Neural progenitor cell (in vitro differentiated cells): ENCODE data around the gene RNU11. TPM values are rescaled to one million over a fixed set of nuclear protein-coding genes. Genes with fewer than 3 reads are reported as not detected.

ENCODE experiments used
- DNase-seq: peaks from one replicate; pipeline ENCODE4 v3.0.0-alpha.2; 2016; ENCODE audit warnings: low spot score
- H2AFZ ChIP-seq: fragments of 200-600 bp; sonication (generic); replicated peaks from 2 replicates; pipeline ENCODE4 v1.6.1; 2016; ENCODE audit warnings: antibody characterized with exemption
- H3F3A ChIP-seq: fragments of 200-600 bp; sonication (generic); 2 replicates; pipeline ENCODE4 v1.6.1; 2016; ENCODE audit warnings: antibody characterized with exemption, low read depth
- H3K27ac ChIP-seq: fragments of 200-600 bp; sonication (generic); 2 replicates; pipeline ENCODE4 v1.5.1; 2016; ENCODE audit warnings: mild to moderate bottlenecking
- H3K27me3 ChIP-seq: fragments of 200-600 bp; sonication (generic); 2 replicates; pipeline ENCODE4 v1.6.1; 2016; ENCODE audit warnings: mild to moderate bottlenecking, moderate library complexity
- H3K36me3 ChIP-seq: fragments of 200-600 bp; sonication (generic); 2 replicates; pipeline ENCODE4 v1.5.1; 2016
- H3K4me1 ChIP-seq: fragments of 200-600 bp; sonication (generic); 2 replicates; pipeline ENCODE4 v1.6.1; 2016; ENCODE audit warnings: mixed run types
- H3K4me2 ChIP-seq: fragments of 200-600 bp; sonication (generic); 2 replicates; pipeline ENCODE4 v1.6.1; 2016
- H3K4me3 ChIP-seq: fragments of 200-600 bp; sonication (generic); 2 replicates; pipeline ENCODE4 v1.5.1; 2016
- H3K79me2 ChIP-seq: fragments of 200-600 bp; sonication (generic); 2 replicates; pipeline ENCODE4 v1.6.1; 2016; ENCODE audit warnings: low read depth
- H3K9ac ChIP-seq: fragments of 200-600 bp; sonication (generic); 2 replicates; pipeline ENCODE4 v1.6.1; 2016
- H3K9me3 ChIP-seq: fragments of 200-600 bp; sonication (generic); 2 replicates; pipeline ENCODE4 v1.5.1; 2016; ENCODE audit warnings: low read depth
- H4K20me1 ChIP-seq: fragments of 200-600 bp; sonication (generic); 2 replicates; pipeline ENCODE4 v1.6.1; 2016; ENCODE audit warnings: low read depth
- H3K27ac Mint-ChIP-seq: 3 replicates; pipeline ENCODE4 v1.8.0; 2021; ENCODE audit warnings: mixed read lengths
- H3K27me3 Mint-ChIP-seq: 2 replicates; pipeline ENCODE4 v1.8.0; 2022; ENCODE audit warnings: low read depth, mild to moderate bottlenecking, inconsistent platforms, moderate library complexity, mixed read lengths; ENCODE audit not compliant: insufficient read depth
- H3K36me3 Mint-ChIP-seq: 3 replicates; pipeline ENCODE4 v1.8.0; 2021; ENCODE audit warnings: mixed read lengths
- H3K4me1 Mint-ChIP-seq: 3 replicates; pipeline ENCODE4 v1.8.0; 2021; ENCODE audit warnings: mixed read lengths
- H3K4me3 Mint-ChIP-seq: 3 replicates; pipeline ENCODE4 v1.8.0; 2021; ENCODE audit warnings: mild to moderate bottlenecking, moderate library complexity, mixed read lengths
- H3K9me3 Mint-ChIP-seq: 3 replicates; pipeline ENCODE4 v1.8.0; 2020; ENCODE audit warnings: mixed read lengths
- CTCF ChIP-seq: fragments of 200-600 bp; sonication (generic); IDR thresholded peaks from 2 replicates; pipeline ENCODE4 v1.5.1; 2017; ENCODE audit warnings: antibody characterized with exemption, mild to moderate bottlenecking
- EZH2 ChIP-seq: fragments of 200-600 bp; sonication (generic); IDR thresholded peaks from 2 replicates; pipeline ENCODE4 v1.6.1; 2017; ENCODE audit warnings: antibody characterized with exemption, mild to moderate bottlenecking, moderate library complexity
- EZH2phosphoT487 ChIP-seq: fragments of 200-600 bp; sonication (generic); IDR thresholded peaks from 2 replicates; pipeline ENCODE4 v1.6.1; 2017; ENCODE audit warnings: antibody characterized with exemption
- total RNA-seq: library from RNA; depleted of rRNA; stranded (reverse); fragments of >200 nt; gene quantifications from 2 replicates; pipeline ENCODE4 v1.2.3, GENCODE V29; 2015; ENCODE audit warnings: low replicate concordance

The RNU11 gene
- total RNA-seq, 1 donor from 2014 or later, result not detected

GRCh38 chr1:28631713-28632112 is 16.7 kb upstream of the RNU11 start:
- H3K27me3 ChIP-seq, result no peaks in the 10 kb centered on the region
- peaks cover 2% of the 10 kb centered on the region for H3K27me3 Mint-ChIP-seq
- no peak overlapping the region for H3K9ac ChIP-seq
- H3K4me3 ChIP-seq, result no peak overlapping the region
- H3K4me1 ChIP-seq, result no peaks in the 10 kb centered on the region
- H3K4me1 Mint-ChIP-seq, result no peaks in the 10 kb centered on the region
- H3K9me3 ChIP-seq, result no peaks in the 10 kb centered on the region
- H3K36me3 ChIP-seq, result no peaks in the 10 kb centered on the region
- H3K27ac ChIP-seq, result no peak overlapping the region
- H2AFZ ChIP-seq, result no peak overlapping the region
- H4K20me1 ChIP-seq, result no peaks in the 10 kb centered on the region
- DNase-seq, result no peak
- H3K4me2 ChIP-seq, result no peak overlapping the region
- H3K79me2 ChIP-seq, result no peaks in the 10 kb centered on the region
- H3F3A ChIP-seq, result peaks cover 3% of the 10 kb centered on the region
- no peak for TF ChIP-seq EZH2
- no peak for TF ChIP-seq EZH2phosphoT487
- TF ChIP-seq CTCF, result no peak
- peaks cover 4% of the 10 kb centered on the region for H3K9me3 Mint-ChIP-seq
- H3K27ac Mint-ChIP-seq, result no peak overlapping the region
- H3K36me3 Mint-ChIP-seq, result peaks cover 6% of the 10 kb centered on the region
- H3K4me3 Mint-ChIP-seq, result no peak overlapping the region

- Mint-ChIP-seq H3K4me3 (no peak overlapping the region), H3K36me3 (peaks cover 6% of the 10 kb centered on the region), H3K27ac (no peak overlapping the region), H3K4me1 (no peaks in the 10 kb centered on the region), H3K27me3 (peaks cover 2% of the 10 kb centered on the region), H3K9me3 (peaks cover 4% of the 10 kb centered on the region)
- H3K36me3 ChIP-seq, result no peaks in the 10 kb centered on the region
- no peaks in the 10 kb centered on the region for H3K4me1 ChIP-seq
- H3K4me2 ChIP-seq, result no peak overlapping the region
- H2AFZ ChIP-seq, result no peak overlapping the region
- H3K9me3 ChIP-seq, result no peaks in the 10 kb centered on the region
- TF ChIP-seq CTCF (no peak), EZH2phosphoT487 (no peak), EZH2 (no peak)
- H3F3A ChIP-seq, result peaks cover 3% of the 10 kb centered on the region
- no peak overlapping the region for H3K4me3 ChIP-seq
- H4K20me1 ChIP-seq, result no peaks in the 10 kb centered on the region
- DNase-seq, result no peak
- no peaks in the 10 kb centered on the region for H3K79me2 ChIP-seq
- H3K27ac ChIP-seq, result no peak overlapping the region
- no peaks in the 10 kb centered on the region for H3K27me3 ChIP-seq
- H3K9ac ChIP-seq, result no peak overlapping the region
These were observed 15.8 kb upstream of the RNU11 start for GRCh38 chr1:28632560-28632959.

GRCh38 chr1:28640766-28641165 is 7.6 kb upstream of the RNU11 start:
- Mint-ChIP-seq H3K36me3 (no peaks in the 10 kb centered on the region), H3K9me3 (no peaks in the 10 kb centered on the region), H3K4me3 (peak overlapping the region; percentile 99), H3K27me3 (no peaks in the 10 kb centered on the region), H3K4me1 (peaks cover 20% of the 10 kb centered on the region), H3K27ac (no peak overlapping the region)
- Histone ChIP-seq H4K20me1 (no peaks in the 10 kb centered on the region), H3K4me2 (no peak overlapping the region), H3K27me3 (no peaks in the 10 kb centered on the region), H3K4me1 (peaks cover 15% of the 10 kb centered on the region), H3K79me2 (peaks cover 30% of the 10 kb centered on the region), H3K9ac (no peak overlapping the region), H2AFZ (no peak overlapping the region), H3K27ac (no peak overlapping the region), H3K4me3 (no peak overlapping the region), H3K9me3 (no peaks in the 10 kb centered on the region), H3K36me3 (no peaks in the 10 kb centered on the region), H3F3A (peaks cover 26% of the 10 kb centered on the region)
- TF ChIP-seq EZH2 (no peak), CTCF (peak; percentile 33), EZH2phosphoT487 (no peak)
- peak; percentile 20 for DNase-seq
